ENCODE data around the gene NPBWR2. TPM values are rescaled to one million over a fixed set of nuclear protein-coding genes. Genes with fewer than 3 reads are reported as not detected.

The NPBWR2 gene
- polyA plus RNA-seq, 1 donor (not counting 4 experiments of a cell fraction or from before 2014, with no cell fraction given): not detected

- dilution Hi-C loops (cut with MboI; ENCODE audit: extremely low pct_ligation_motif_present, low sequenced_read_pairs): no loop called here
- H3K9ac ChIP-seq (ENCODE audit: control insufficient read depth, extremely low read depth, insufficient read depth, low read length): peak overlapping the region; percentile 72
- H3K79me2 ChIP-seq (ENCODE audit: control insufficient read depth, insufficient read depth, low read length): peaks cover 2% of the 10 kb centered on the region
- no peak overlapping the region for H3K27ac ChIP-seq (ENCODE audit: control insufficient read depth, insufficient read depth, low read length)
- H3K4me1 ChIP-seq (ENCODE audit: control insufficient read depth, extremely low read depth, insufficient read depth, low read length): peaks cover 19% of the 10 kb centered on the region
- no peak for DNase-seq (ENCODE audit: low read depth, low spot score)
- no peak for TF ChIP-seq EZH2 (IDR thresholded peaks at IDR 0.05; ENCODE audit: low read length)
- TF ChIP-seq CTCF (optimal IDR thresholded peaks at IDR 0.05 in 1 of 3, IDR thresholded peaks at IDR 0.05 in 1 of 3, conservative IDR thresholded peaks at IDR 0.05 in 1 of 3; ENCODE audit: extremely low read depth in 1 of 3, insufficient read depth in 2 of 3, low read length in 3 of 3): no peak
- H3K4me2 ChIP-seq (ENCODE audit: control insufficient read depth, extremely low read depth, insufficient read depth, low read depth, low read length): peak overlapping the region; percentile 97
- H2AFZ ChIP-seq (ENCODE audit: control insufficient read depth, low read length): peak overlapping the region; percentile 8
- H3K9me1 ChIP-seq (ENCODE audit: control insufficient read depth, extremely low read depth, insufficient read depth, low read length): no peaks in the 10 kb centered on the region
- H3K4me3 ChIP-seq (ENCODE audit: control insufficient read depth in 2 of 3, extremely low read depth in 1 of 3, insufficient read depth in 2 of 3, low read depth in 1 of 3, low read length in 3 of 3): peak overlapping the region; percentile 78 to 93 (median 79)
- H3K27me3 ChIP-seq (ENCODE audit: control insufficient read depth, extremely low read depth, insufficient read depth, low read length): peaks cover 20% of the 10 kb centered on the region
- FAIRE-seq: no peak
- no peaks in the 10 kb centered on the region for H4K20me1 ChIP-seq (ENCODE audit: control insufficient read depth, extremely low read depth, insufficient read depth, low read length)
- peaks cover 0 to 4% of the 10 kb centered on the region in 2 experiments for H3K36me3 ChIP-seq (ENCODE audit: control insufficient read depth in 2 of 2, extremely low read depth in 1 of 2, insufficient read depth in 2 of 2, low read length in 2 of 2)
- no peaks in the 10 kb centered on the region for H3K9me3 ChIP-seq (ENCODE audit: control insufficient read depth, low read depth, low read length)
Observed at GRCh38 chr20:64078934-64079272, 28.5 kb downstream of the NPBWR2 start.

DNA sequence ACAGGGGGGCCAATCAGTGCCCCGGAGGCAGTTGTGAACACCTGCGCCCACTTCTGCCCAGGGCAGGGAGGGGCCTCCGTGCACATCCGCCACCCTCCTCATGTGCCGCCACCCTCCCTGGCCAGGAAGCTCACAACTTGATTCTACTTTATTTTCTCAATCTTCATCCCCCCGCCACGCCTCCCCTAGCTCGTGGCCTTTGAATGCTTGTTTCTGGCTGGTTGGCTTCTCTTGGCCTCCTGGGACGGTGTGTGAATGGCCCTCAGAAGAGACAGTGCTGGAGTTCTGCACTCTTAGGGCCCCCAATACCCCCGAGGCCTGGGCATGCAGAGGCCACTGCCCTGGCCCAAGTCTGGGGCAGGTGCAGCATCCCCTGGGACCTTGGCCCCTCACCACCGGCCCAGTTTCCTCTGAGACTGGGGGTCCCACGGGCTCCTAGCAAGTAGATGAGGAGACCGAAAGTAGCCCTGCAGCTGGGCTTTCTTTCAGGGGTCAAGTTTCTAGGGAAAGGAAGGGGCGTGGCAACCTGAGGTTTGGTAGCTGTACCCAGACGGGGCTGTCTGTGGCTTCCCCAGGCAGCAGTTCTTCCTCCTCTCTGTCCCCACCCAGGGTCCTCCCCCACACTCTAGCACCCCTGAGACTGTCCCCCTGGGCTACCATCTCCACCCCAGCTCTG lies 29.4 kb downstream of the NPBWR2 start:
- H3K9me3 ChIP-seq (ENCODE audit: control insufficient read depth, low read depth, low read length): no peaks in the 10 kb centered on the region
- dilution Hi-C loops (cut with MboI; ENCODE audit: extremely low pct_ligation_motif_present, low sequenced_read_pairs): no loop called here
- no peak overlapping the region for H3K27ac ChIP-seq (ENCODE audit: control insufficient read depth, insufficient read depth, low read length)
- peaks cover 2% of the 10 kb centered on the region for H3K79me2 ChIP-seq (ENCODE audit: control insufficient read depth, insufficient read depth, low read length)
- DNase-seq (ENCODE audit: low read depth, low spot score) (no peak), FAIRE-seq (no peak)
- TF ChIP-seq CTCF (optimal IDR thresholded peaks at IDR 0.05 in 1 of 3, IDR thresholded peaks at IDR 0.05 in 1 of 3, conservative IDR thresholded peaks at IDR 0.05 in 1 of 3; ENCODE audit: extremely low read depth in 1 of 3, insufficient read depth in 2 of 3, low read length in 3 of 3) (no peak), EZH2 (IDR thresholded peaks at IDR 0.05; ENCODE audit: low read length) (no peak)
- H2AFZ ChIP-seq (ENCODE audit: control insufficient read depth, low read length): no peak overlapping the region
- H3K27me3 ChIP-seq (ENCODE audit: control insufficient read depth, extremely low read depth, insufficient read depth, low read length): peaks cover 14% of the 10 kb centered on the region
- H3K9ac ChIP-seq (ENCODE audit: control insufficient read depth, extremely low read depth, insufficient read depth, low read length): peak overlapping the region; percentile 72
- H3K4me1 ChIP-seq (ENCODE audit: control insufficient read depth, extremely low read depth, insufficient read depth, low read length): peaks cover 15% of the 10 kb centered on the region
- H3K36me3 ChIP-seq (ENCODE audit: control insufficient read depth in 2 of 2, extremely low read depth in 1 of 2, insufficient read depth in 2 of 2, low read length in 2 of 2): peaks cover 0 to 6% of the 10 kb centered on the region in 2 experiments
- peak overlapping the region; percentile 78 to 93 (median 79) for H3K4me3 ChIP-seq (ENCODE audit: control insufficient read depth in 2 of 3, extremely low read depth in 1 of 3, insufficient read depth in 2 of 3, low read depth in 1 of 3, low read length in 3 of 3)
- no peaks in the 10 kb centered on the region for H4K20me1 ChIP-seq (ENCODE audit: control insufficient read depth, extremely low read depth, insufficient read depth, low read length)
- H3K4me2 ChIP-seq (ENCODE audit: control insufficient read depth, extremely low read depth, insufficient read depth, low read depth, low read length): peak overlapping the region; percentile 97
- no peaks in the 10 kb centered on the region for H3K9me1 ChIP-seq (ENCODE audit: control insufficient read depth, extremely low read depth, insufficient read depth, low read length)

Measured in keratinocyte (primary cell).